NCI-H345 treated with DMSO at 0.1 percent for 48 hours (cell line): ENCODE results near the gene GUCD1.
"Not testable (repeated sequence)": the region's sequence is repeated elsewhere in the genome, so short reads cannot be mapped to it uniquely, and the experiment has no call there.

Experiments
- DNase-seq: peaks from one replicate; lab custom pipeline; 2025; ENCODE audit not compliant: unreplicated experiment; lab: John Stamatoyannopoulos, UW

GUCD1 gene

DNA sequence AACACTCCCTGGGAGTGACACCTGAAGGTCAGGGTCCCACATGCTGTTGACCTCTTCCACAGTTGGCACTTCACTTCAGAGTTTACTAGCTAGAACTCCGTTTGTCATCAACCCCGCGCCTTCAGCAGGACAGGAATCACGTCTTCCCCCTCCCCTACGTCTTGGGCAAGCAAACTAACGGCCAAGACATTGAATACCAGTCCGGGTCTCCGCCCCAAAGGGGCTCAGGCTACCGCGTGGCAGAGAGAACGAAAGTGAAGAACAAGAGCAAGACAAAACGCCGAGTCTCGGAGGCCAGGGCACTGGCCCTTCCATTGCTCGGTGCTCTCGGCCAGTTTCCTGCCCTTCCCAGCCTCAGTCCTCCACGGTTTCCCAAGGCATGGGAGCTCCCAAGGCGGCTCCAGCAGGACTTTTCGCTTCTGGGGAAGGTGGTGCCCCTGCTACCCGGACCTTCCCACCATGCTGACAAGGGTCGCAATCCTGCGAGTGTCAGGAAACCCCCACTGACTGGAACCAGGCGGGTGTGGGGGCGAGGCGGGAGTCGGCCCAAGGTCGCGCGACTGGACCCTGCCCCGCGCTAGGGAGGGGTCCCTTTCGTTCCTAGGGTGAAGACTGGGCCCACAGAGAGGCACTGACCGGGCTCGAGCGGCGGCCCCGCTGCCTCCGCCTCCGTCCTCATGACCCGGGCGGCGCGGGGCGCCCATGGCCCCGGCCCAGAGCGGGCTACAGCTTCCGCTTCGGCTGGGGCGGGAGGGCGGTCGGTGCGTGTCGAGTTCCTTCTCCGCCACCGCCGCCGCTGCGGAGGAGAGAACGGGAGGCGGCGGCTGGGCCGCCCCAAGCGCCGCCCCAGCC is at the start of gene GUCD1:
Gene GUCD1 (minus strand): TSS at position 826 of the 852 bp plus-strand sequence. CDS start 147 bp downstream, at position 679.
- DNase-seq, result no peak

DNA sequence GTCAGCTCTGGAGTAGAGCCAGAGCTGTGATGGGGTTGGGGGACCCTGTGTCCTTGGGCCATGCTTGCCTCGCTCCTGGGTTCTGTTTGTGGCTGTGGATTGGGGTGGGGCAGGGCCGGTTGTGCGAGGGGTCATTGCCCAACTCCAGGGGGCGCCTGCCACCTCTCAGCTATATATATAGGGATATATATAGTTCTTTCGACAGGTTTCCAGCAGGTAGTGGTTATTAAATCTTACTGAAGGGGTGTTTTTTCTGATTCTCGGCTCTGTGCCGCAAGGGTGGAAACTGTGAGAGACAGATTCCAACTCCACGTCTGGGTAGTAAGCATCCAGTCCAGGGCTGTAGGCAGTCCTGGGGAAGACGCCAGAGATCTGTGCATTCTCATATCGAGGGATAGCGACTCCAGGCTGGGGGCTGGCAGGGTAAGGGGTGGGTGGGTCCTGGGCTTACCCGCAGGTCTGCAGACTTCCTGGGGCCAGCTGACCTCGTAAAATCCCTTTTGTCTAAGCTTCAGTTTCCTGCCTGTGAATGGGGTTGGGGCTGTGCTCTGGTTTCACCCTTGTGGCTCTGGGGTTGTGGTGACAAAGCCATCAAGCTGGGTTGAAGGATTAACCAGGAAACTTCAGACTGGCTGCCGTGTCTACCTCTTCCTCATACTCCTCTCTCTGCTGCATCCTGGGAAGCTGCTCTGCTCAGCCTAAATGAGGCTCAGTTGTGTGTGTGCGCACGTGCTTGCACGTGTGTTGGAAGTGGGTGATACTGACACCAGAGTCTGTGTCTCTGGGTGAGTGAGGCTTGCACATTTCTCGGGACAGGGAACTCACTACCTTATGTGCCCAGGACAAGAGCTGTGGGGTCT is 49.1 kb upstream of the GUCD1 start:
- DNase-seq, result not testable (repeated sequence)

DNA sequence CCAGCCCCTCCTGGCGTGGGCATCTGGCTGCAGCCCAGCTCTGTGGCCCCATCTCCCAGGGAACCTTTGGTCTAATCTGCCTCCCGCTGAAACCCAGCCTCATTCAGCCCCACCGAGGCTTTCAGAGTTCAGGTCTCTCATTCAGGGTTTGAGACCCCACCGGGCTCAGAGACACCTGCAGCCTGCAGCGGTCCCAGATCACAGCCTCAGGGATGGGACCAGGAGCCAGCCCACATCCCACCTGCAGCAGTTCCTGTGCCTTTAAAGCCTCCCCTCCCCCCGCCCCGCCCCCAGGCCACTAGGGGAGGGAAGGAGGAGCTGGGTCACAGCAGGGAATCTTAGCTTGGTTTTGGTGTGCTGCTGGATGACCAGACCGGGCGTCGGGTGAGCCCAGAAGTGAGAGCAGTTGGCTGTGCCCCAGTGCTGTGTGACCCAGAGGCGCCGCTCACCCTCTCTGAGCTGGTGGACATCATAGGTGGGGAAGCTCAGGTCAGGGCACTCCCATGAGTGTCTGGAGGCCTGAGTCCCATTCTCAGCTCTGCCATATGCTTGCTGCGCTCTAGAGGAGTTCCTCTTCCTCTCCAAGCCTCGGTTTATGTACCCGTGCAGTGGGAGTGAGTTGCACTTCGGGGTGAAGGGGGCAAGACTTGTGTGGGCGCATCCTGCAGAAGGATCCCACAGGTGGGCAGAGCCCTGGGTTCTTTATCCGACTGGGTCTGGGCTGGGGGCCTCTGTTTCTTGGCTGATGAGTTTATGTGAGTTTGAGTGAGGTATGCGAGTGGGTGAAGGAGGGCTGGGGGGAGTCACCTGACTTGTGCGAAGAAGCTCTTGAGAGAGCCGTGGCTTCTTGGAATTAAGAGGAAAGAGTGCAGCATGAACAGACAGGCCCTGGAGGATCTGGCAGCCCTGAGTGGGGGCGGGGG is 48.2 kb upstream of the GUCD1 start, which contains the start of gene GGT1:
Gene GGT1 (plus strand): TSS at position 347 of the 923 bp plus-strand sequence. CDS start 7,889 bp downstream, outside the sequence.
- DNase-seq, result not testable (repeated sequence)

DNA sequence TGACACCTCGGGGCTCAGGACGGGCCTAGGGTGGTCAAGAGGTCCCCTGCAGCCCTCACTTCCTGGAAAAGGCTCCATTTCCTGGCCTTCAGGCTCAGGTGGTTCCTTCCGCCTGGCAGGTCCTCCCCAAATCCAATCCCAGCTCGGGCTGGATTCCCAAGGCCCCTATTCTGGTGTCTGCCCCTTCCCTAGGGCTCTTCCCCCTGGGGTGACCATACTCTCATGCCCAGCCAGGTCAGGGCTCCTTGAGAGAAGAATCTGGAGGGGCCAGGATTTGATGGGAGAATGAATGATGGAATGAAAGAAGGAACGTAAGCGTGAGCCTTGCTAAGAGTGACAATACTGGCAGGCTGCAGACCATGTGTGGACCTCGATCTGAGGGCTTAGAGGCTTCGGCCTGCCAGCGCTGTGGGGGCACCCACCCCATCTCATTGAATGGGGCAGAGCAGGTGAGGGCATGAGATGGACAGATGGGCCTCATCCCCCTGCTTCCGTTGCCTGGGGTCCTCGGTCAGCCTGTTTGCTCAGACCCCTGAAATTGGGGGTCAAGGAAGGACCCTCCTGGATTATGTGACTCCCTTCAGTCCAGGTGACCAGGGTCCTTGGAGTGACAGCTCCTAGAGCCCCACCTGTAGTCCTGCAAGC is 47.3 kb upstream of the GUCD1 start:
- DNase-seq, result not testable (repeated sequence)

DNA sequence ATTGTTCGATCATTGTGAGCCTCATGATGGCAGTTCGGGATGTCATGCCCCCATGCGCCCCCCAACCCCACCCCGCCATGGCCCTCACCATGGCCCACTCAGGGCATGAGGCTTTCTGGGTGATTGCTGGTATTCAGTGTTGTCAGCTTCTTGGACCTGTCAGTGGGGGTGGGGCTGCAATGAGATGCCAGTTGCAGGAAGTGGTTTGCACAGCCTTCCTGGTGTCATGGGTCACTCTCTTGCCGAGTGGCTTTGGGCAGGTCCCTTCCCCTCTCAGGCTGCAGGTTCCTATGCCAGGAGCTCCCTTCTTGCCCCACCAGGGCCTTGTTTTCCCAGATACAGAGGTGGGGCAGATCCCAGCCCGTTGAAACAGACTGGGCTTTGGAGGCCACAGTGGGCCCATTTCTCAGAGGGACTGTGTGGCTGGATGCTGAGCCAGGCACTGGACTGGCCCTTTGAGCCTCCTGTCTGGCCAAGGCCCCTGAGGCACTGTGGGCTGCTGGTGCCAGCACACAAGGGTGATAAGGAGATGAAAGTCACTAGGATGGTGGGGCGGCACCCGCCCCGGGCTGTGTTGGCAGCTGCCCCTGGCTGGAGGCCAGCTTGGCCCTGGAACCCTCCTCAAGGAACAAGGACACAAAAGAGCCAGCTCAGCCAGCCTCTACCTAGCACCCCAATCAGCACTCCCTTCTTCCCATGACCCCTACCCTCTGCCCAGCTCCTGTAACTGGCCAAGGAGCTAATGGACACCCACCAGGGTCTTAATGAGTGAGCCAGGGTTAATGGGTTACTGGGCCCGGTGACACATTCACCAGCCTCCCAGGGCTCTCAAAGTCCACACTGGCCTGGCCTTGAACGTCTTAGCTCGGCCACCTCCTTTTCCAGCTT is 46.5 kb upstream of the GUCD1 start:
- DNase-seq, result no peak

DNA sequence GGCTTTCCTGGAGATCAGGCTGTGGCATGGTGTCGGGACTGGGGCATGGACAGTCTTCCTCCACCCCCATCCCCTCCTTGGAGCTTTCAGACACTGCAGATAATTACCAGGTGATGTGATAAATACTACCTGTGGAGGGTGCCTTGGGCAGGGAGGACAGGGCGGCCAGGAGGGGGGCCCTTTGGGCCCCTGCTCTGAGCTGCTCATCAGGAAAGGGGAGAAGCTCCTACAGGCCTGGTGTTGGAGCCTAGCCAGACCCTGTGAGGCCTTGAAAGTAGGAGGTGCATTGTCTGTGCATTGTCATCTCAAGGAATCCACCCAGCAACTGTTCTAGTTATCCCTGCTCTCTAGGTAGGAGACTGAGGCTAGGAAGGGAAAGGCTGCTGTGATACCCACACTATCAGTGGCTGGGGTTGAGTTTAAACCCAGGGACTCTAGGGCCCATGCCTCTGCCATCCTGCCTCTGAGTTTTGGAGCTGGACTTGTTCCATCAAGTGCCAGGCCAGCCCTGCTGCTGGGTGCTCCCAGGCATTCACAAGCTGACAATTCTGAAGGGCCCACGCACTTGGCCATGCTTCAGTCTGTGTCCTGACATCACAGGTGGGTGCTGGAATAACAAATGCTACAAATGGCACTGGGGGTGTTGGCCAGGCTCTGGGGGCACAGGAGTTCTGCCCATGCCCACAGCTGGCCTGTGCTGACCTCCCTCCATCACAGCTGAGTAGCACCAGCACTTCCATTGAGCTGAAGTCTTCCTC is 45.2 kb upstream of the GUCD1 start:
- DNase-seq, result not testable (repeated sequence)

DNA sequence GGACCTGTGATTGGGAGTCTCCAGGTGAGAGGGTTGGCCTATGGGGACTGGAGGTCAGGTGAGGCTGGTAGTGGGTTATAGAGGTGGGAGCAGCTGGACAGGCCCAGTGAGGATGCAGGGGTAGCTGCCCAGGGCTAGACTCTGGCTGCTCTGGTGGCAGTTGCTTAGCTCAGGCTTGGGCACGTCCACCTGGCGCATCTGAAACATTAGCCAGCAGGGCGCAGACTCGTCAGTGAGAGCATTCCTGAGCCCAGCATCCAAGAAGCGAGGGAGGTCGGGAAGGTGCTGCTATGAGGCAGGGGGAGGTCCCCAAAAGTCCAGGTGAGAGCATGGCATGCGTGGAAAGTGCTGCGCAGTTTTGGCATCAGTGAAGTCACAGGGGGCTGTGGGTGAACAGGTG is 44.6 kb upstream of the GUCD1 start:
- no peak for DNase-seq

DNA sequence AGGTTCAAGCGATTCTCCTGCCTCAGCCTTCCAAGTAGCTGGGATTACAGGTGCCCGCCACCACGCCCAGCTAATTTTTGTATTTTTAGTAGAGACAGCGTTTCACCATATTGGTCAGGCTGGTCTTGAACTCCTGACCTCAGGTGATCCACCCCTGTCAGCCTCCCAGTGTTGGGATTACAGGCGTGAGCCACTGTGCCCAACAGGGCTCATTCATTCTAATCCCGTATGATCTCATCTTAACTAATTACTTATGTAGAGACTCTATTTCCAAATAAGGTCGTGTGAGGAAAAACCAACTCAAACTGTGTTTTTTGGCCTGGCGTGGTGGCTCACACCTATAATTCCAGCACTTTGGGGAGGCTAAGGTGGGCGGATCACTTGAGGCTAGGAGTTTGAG is 42.1 kb upstream of the GUCD1 start:
- not testable (repeated sequence) for DNase-seq

DNA sequence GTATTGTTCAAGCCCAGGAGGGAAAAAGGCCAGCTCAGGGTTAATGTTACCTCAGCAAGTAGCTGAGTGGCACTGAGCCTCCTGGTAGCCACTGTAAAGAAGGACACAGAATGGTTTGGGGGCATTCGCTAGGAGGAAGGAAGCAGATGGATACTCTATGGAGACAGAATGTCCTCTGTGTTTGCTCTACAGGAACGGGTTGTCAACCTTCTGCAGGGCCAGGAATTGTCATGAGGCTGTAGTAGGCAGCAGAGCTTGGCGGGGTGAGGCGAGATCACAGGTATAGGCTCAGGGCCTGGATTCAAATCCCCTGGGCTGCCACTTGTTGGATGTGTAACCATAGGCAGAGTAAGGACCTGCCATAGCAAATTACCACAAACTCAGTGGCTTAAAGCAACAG is 40.9 kb upstream of the GUCD1 start:
- DNase-seq, result no peak

DNA sequence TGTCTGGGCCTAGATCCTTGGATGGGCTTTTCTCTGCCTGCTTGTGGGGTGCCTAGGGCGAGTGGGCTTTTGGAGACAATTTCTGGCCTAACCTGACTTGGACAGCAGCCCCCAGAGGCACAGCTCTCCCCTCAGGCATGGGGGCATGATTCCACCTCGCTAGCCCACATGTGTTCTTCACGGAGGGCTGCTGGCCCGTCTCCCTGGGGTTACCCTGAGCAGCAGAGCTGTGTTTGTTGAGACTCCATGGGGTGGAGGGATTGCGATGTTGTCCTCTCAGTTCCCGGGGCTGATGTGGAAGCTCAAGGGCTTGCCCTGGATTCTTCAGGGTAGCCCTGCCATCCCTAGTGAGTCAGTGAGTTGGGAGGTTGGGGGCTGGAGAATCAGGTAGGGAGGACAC is 40.3 kb upstream of the GUCD1 start:
- no peak for DNase-seq

DNA sequence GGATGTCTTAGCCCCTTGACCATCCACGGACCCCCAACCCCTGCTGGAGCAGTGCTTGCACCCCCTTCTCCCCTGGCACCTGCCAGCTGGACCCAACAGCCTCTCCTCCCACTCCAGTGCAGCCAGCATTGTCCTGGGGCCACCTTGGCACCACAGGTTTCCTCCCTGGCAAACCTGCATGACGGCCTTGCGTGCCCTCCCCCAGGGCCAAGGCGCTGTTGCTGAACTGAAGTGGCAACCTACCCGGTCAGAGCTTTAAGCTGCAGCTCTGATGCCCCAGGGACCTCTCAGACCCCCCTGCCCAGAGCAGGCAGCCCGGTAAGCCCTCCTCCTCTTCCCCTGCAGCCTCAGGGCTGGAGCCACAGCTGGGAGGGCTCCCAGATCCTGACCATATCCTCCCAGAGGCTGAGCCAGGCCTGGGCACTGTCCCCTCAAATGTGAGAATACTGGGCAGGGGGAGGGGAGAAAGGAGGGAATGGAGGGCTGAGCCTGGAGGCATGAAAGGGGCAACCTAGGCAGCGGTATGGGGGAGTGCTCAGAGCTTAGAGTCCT is 39.7 kb upstream of the GUCD1 start:
- DNase-seq, result no peak

DNA sequence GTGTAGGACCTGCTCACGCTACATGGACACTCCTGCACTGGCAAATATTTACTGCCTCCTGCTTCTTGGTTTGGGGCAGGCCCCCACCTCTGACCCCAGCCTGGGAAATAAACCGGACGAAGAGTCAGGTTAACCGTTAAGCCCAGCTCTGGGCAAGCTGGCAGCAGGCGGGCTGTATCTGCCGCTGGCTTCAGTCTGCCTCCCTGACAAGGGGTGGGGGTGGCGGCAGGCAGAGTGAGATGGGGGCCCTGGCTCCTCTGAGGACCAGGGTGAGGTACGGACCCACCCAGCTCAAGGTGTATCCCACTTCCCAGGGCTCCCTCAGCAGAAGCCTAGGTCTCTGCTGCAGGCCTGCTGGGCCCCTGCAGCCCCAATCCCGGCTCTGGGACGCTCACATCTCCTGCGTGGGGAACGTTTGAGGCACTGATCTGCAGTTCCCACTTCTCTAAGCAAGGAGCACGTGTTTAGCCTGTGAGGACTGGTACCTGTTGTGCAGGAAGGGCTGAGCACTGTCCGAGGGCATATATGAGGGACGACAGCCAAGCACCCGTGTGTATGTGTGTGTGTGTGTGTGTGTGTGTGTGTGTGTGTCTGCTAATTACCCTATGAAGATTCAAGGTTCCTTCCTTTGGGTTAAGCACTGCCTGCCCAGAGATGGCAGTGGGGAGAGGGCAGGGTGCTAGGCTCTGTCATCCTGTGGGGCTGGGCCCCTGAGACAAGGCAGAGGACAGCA is 39.1 kb upstream of the GUCD1 start:
- no peak for DNase-seq

DNA sequence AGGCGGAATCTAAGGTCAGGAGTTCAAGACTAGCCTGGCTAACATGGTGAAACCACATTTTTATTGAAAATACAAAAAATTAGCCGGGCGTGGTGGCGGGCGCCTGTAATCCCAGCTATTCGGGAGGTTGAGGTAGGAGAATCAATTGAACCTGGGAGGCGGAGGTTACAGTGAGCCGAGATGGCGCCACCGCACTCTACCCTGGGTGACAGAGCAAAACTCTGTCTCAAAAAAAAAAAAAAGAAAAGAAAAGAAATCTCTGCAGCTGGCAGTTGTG is 38.6 kb upstream of the GUCD1 start:
- not testable (repeated sequence) for DNase-seq

DNA sequence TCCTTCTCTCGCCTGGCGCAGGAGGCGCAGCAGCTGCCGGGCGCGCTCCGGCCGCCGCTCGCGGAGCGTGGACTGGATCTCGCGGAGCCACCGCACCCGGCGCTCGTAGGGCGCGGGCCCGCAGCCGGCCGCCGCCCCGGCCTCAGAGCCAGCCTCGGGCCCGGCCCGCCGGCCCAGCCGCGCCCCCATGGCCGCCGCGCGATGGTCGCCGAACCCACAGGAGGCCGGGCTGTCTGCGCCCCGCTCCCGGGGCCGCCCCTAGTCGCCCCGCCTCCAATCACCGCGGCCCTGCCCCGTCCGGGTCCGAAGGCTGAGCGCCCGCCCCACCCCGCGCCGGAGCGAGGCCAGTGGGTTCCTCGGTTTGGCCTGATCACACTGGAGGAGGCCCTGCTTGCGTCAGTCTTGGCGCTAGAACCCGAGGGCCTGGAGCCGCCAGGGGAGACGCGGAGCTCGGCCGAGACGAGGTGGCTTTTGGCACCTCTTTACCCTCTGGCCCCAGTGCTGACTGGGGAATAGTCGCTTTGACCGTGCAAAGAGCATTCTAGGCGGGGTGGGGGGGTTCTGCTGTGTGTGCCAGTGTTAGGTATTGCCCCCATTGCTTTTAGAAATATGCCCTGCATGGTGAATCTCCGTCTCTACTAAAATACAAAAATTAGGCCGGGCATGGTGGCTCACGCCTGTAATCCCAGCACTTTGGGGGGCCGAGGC is 38.1 kb upstream of the GUCD1 start, which contains the start of gene LRRC75B:
Gene LRRC75B (minus strand): TSS at position 223 of the 708 bp plus-strand sequence. CDS start 34 bp downstream, at position 189.
- no peak for DNase-seq

DNA sequence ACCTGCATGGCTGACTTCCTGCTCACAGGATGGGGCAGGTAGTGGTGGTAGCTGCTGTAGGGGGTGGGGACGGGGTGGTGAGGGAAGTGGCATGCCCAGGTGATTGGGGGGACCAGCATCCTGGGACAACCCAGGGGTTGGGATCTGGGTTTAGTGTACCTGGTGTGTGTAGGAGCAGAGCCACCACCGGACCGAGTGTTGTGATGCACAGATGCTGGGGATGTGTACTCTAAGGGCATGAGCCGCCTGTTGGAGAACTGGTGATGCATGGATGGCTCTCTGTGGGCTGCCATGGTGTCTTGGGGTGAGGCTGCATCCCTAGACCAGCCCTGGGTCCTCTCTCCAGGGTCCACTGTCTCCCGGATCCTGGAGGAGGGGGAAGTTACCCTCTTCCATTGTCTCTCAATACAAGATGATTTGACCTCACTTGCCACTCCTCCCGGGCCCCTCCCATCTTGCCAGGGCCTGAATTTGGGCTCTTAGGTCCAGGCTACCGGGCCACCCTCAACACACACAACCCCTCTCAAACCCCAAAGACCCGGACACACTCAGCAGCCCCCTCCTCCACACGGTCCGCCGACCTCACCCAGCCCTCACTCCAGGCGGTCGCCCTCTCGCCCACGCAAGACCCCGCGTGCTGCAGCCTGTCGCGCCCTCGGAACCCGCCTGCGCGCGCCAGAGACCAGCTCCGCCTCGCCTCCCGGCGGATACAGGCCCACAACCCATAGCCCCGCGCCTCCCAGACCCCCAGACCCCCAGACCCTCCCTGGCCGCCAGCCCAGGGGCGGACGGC is 37.3 kb upstream of the GUCD1 start:
- DNase-seq, result no peak

DNA sequence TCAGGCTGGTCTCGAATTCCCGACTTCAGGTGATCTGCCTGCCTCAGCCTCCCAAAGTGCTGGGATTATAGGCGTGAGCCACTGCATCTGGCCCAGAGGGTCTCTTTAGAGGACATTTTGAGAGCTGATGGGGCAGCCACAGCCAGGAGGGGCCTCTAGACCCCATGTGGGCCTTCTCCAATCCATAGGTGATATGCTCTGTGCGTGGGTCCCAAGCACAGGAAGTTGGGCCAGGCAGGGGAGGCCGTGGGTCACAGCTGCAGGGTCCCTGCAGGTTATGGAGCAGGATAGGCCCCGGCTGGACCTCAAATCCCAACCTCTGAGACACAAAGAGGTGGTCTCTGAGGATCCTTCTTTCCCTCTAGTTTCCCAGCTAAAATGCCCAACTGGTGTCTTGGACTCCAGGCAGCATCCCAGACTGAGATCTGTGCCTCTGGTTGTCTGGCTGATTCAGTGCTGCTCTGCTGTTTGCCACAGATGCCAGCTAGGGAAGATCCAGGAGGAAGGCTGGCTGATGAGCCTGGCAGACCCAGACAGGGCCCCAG is 36.4 kb upstream of the GUCD1 start:
- no peak for DNase-seq
